ENCODE measurements around the gene FAM131B. TPM values are rescaled to one million over a fixed set of nuclear protein-coding genes. Genes with fewer than 3 reads are reported as not detected.
A peak's percentile ranks its signal among the peaks of the same experiment; 100 is the strongest.

FAM131B gene
- total and polyA plus RNA-seq, 2 of the 13 experiments (the other 11 are each of a cell fraction or from before 2014, with no cell fraction given), result 0.07 TPM; not detected in 1

- TF ChIP-seq ARID5B (CRISPR knock-in tag; IDR thresholded peaks at IDR 0.05) (peak; percentile 30; the same call in 1 of the 2 replicates), ZNF282 (IDR thresholded peaks at IDR 0.05; ENCODE audit: partially characterized antibody) (no peak), MTERF4 (CRISPR knock-in tag; IDR thresholded peaks at IDR 0.05) (0 out of 2 replicates have a peak, but pooled peaks have one; percentile 58), PHF8 (CRISPR knock-in tag; IDR thresholded peaks at IDR 0.05) (peak; percentile 86), ZNF709 (CRISPR knock-in tag; IDR thresholded peaks at IDR 0.05) (peak; percentile 78; the same call in 1 of the 2 replicates), ZNF780A (CRISPR knock-in tag; IDR thresholded peaks at IDR 0.05) (no peak), RXRB (CRISPR knock-in tag; IDR thresholded peaks at IDR 0.05; ENCODE audit: borderline replicate concordance) (0 out of 2 replicates have a peak, but pooled peaks have one; percentile 3), SNRNP70 (IDR thresholded peaks at IDR 0.05; ENCODE audit: low read depth, low read length) (no peak)
- TF ChIP-seq, protein P1, sequence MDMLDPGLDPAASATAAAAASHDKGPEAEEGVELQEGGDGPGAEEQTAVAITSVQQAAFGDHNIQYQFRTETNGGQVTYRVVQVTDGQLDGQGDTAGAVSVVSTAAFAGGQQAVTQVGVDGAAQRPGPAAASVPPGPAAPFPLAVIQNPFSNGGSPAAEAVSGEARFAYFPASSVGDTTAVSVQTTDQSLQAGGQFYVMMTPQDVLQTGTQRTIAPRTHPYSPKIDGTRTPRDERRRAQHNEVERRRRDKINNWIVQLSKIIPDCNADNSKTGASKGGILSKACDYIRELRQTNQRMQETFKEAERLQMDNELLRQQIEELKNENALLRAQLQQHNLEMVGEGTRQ (IDR thresholded peaks at IDR 0.05; ENCODE audit: low read depth, low read length), result no peak
- TF ChIP-seq, protein P1 (CRISPR knock-in tag; IDR thresholded peaks at IDR 0.05; ENCODE audit: borderline replicate concordance), result peak; percentile 76; the same call in 1 of the 2 replicates
Observed at GRCh38 chr7:143380646-143381426, 18.3 kb upstream of the FAM131B start, which contains the start of gene ZYX (continued).

All from HepG2 (cell line).